ENCODE data around the gene CUX1. TPM values are rescaled to one million over a fixed set of nuclear protein-coding genes. Genes with fewer than 3 reads are reported as not detected.
"Not testable (repeated sequence)": the region's sequence is repeated elsewhere in the genome, so short reads cannot be mapped to it uniquely, and the experiment has no call there.

The CUX1 gene
- total RNA-seq, 1 experiment from 2014 or later, result 54.8 TPM

GRCh38 chr7:101929256-101929655 lies 111.8 kb downstream of the CUX1 start:
- Mint-ChIP-seq H3K27ac (ENCODE audit: unreplicated experiment) (no peak overlapping the region), H3K36me3 (ENCODE audit: insufficient read depth, unreplicated experiment) (no peaks in the 10 kb centered on the region), H3K27me3 (ENCODE audit: unreplicated experiment) (no peaks in the 10 kb centered on the region), H3K9me3 (ENCODE audit: low read depth, unreplicated experiment) (no peaks in the 10 kb centered on the region), H3K4me3 (ENCODE audit: low read depth, unreplicated experiment) (no peak overlapping the region), H3K4me1 (ENCODE audit: low read depth, unreplicated experiment) (no peaks in the 10 kb centered on the region)
- BruUV-seq (replicated peaks), result no TSS peak
- intact Hi-C loops (cut with micrococcal nuclease; ENCODE audit: unreplicated experiment), result no loop called here
- TF ChIP-seq CTCF (IDR thresholded peaks at IDR 0.05; ENCODE audit: unreplicated experiment), result no peak
- DNase-seq, result no peak
- CTCF ChIA-PET, result interaction anchor here (0.7 kb wide), 1 partner anchor 984 kb away, joined by 3 read pairs; no protein-coding TSS in a partner anchor

- intact Hi-C loops (cut with micrococcal nuclease; ENCODE audit: unreplicated experiment); H3K4me3 Mint-ChIP-seq (ENCODE audit: low read depth, unreplicated experiment); DNase-seq; BruUV-seq (replicated peaks); H3K4me1 Mint-ChIP-seq (ENCODE audit: low read depth, unreplicated experiment); H3K36me3 Mint-ChIP-seq (ENCODE audit: insufficient read depth, unreplicated experiment); H3K27ac Mint-ChIP-seq (ENCODE audit: unreplicated experiment); H3K27me3 Mint-ChIP-seq (ENCODE audit: unreplicated experiment); H3K9me3 Mint-ChIP-seq (ENCODE audit: low read depth, unreplicated experiment); CTCF ChIA-PET: not testable (repeated sequence)
These were observed 112.5 kb downstream of the CUX1 start for GRCh38 chr7:101929911-101930310.

GRCh38 chr7:101932083-101932482 lies 114.7 kb downstream of the CUX1 start:
- H3K4me1 Mint-ChIP-seq (ENCODE audit: low read depth, unreplicated experiment), result no peaks in the 10 kb centered on the region
- H3K27ac Mint-ChIP-seq (ENCODE audit: unreplicated experiment), result no peak overlapping the region
- no peak for DNase-seq
- CTCF ChIA-PET, result no interaction called here
- BruUV-seq (replicated peaks), result no TSS peak
- H3K9me3 Mint-ChIP-seq (ENCODE audit: low read depth, unreplicated experiment), result no peaks in the 10 kb centered on the region
- no peak for TF ChIP-seq CTCF (IDR thresholded peaks at IDR 0.05; ENCODE audit: unreplicated experiment)
- intact Hi-C loops (cut with micrococcal nuclease; ENCODE audit: unreplicated experiment), result no loop called here
- no peaks in the 10 kb centered on the region for H3K36me3 Mint-ChIP-seq (ENCODE audit: insufficient read depth, unreplicated experiment)
- no peak overlapping the region for H3K4me3 Mint-ChIP-seq (ENCODE audit: low read depth, unreplicated experiment)
- H3K27me3 Mint-ChIP-seq (ENCODE audit: unreplicated experiment), result no peaks in the 10 kb centered on the region

GRCh38 chr7:101933028-101933427 lies 115.6 kb downstream of the CUX1 start:
- TF ChIP-seq CTCF (IDR thresholded peaks at IDR 0.05; ENCODE audit: unreplicated experiment), result no peak
- H3K27ac Mint-ChIP-seq (ENCODE audit: unreplicated experiment), result no peak overlapping the region
- CTCF ChIA-PET, result no interaction called here
- DNase-seq, result no peak
- no TSS peak for BruUV-seq (replicated peaks)
- no peak overlapping the region for H3K4me3 Mint-ChIP-seq (ENCODE audit: low read depth, unreplicated experiment)
- intact Hi-C loops (cut with micrococcal nuclease; ENCODE audit: unreplicated experiment), result no loop called here
- no peaks in the 10 kb centered on the region for H3K36me3 Mint-ChIP-seq (ENCODE audit: insufficient read depth, unreplicated experiment)
- H3K4me1 Mint-ChIP-seq (ENCODE audit: low read depth, unreplicated experiment), result no peaks in the 10 kb centered on the region
- no peaks in the 10 kb centered on the region for H3K27me3 Mint-ChIP-seq (ENCODE audit: unreplicated experiment)
- no peaks in the 10 kb centered on the region for H3K9me3 Mint-ChIP-seq (ENCODE audit: low read depth, unreplicated experiment)

- TF ChIP-seq CTCF (IDR thresholded peaks at IDR 0.05; ENCODE audit: unreplicated experiment), result no peak
- Mint-ChIP-seq H3K27me3 (ENCODE audit: unreplicated experiment) (no peaks in the 10 kb centered on the region), H3K9me3 (ENCODE audit: low read depth, unreplicated experiment) (no peaks in the 10 kb centered on the region), H3K36me3 (ENCODE audit: insufficient read depth, unreplicated experiment) (no peaks in the 10 kb centered on the region), H3K4me3 (ENCODE audit: low read depth, unreplicated experiment) (no peak overlapping the region), H3K27ac (ENCODE audit: unreplicated experiment) (no peak overlapping the region), H3K4me1 (ENCODE audit: low read depth, unreplicated experiment) (no peaks in the 10 kb centered on the region)
- intact Hi-C loops (cut with micrococcal nuclease; ENCODE audit: unreplicated experiment), result no loop called here
- no peak for DNase-seq
- BruUV-seq (replicated peaks), result no TSS peak
- CTCF ChIA-PET, result no interaction called here
These were observed 116.3 kb downstream of the CUX1 start for GRCh38 chr7:101933688-101934121.
